Measurements from ENCODE around the gene MCF2.

DNA sequence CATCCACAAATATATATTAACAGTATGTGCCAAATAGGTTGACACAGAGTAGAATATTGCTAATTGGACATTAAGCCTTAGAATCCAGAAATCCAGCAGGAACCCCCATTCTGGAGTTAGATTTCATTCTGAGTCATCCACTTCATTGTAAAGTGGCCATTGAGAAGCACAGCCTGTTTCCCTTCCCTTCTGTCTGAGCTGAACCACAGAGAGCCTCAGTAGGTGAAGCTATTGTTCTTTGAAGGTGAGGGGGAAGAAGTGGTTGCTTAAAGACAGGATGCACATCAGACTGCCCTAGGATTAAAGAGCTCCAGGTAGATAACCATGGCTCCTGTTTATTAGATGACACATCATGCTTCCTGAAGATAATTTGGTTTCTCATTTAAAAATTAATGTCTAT is 30.6 kb upstream of the MCF2 start:
- TF ChIP-seq, protein P1, sequence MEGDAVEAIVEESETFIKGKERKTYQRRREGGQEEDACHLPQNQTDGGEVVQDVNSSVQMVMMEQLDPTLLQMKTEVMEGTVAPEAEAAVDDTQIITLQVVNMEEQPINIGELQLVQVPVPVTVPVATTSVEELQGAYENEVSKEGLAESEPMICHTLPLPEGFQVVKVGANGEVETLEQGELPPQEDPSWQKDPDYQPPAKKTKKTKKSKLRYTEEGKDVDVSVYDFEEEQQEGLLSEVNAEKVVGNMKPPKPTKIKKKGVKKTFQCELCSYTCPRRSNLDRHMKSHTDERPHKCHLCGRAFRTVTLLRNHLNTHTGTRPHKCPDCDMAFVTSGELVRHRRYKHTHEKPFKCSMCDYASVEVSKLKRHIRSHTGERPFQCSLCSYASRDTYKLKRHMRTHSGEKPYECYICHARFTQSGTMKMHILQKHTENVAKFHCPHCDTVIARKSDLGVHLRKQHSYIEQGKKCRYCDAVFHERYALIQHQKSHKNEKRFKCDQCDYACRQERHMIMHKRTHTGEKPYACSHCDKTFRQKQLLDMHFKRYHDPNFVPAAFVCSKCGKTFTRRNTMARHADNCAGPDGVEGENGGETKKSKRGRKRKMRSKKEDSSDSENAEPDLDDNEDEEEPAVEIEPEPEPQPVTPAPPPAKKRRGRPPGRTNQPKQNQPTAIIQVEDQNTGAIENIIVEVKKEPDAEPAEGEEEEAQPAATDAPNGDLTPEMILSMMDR (tag by site-specific recombination; IDR thresholded peaks at IDR 0.05) = no peak
- TF ChIP-seq ZNF221 (tag by site-specific recombination; IDR thresholded peaks at IDR 0.05; ENCODE audit: borderline replicate concordance) (no peak), ZNF660 (tag by site-specific recombination; IDR thresholded peaks at IDR 0.05) (no peak), KLF16 (tag by site-specific recombination; IDR thresholded peaks at IDR 0.05) (no peak), ZNF555 (tag by site-specific recombination; conservative IDR thresholded peaks at IDR 0.05) (no peak), ZNF10 (tag by site-specific recombination; IDR thresholded peaks at IDR 0.05) (peak; percentile 51; the same call in 1 of the 2 replicates)
